Testis (tissue), 2 donors: ENCODE data around the gene NOS1.

ENCODE experiments used
- POLR2A ChIP-seq: fragments of 450-650 bp; IDR thresholded peaks from one replicate; pipeline ENCODE4 v1.6.1; 2017; ENCODE audit warnings: antibody characterized with exemption, mild to moderate bottlenecking, moderate library complexity
- TF ChIP-seq, protein P1 (sequence below), 3 experiments: fragments of 450-650 bp in 2 of 3; fragments of 200-600 bp in 1 of 3; sonication (generic) in 1 of 3; IDR thresholded peaks; one replicate each; pipeline ENCODE4 v1.5.1; 2016 to 2019; ENCODE audit warnings: antibody characterized with exemption in 3 of 3, mild to moderate bottlenecking in 2 of 3, moderate library complexity in 1 of 3

- TF ChIP-seq, protein P1, sequence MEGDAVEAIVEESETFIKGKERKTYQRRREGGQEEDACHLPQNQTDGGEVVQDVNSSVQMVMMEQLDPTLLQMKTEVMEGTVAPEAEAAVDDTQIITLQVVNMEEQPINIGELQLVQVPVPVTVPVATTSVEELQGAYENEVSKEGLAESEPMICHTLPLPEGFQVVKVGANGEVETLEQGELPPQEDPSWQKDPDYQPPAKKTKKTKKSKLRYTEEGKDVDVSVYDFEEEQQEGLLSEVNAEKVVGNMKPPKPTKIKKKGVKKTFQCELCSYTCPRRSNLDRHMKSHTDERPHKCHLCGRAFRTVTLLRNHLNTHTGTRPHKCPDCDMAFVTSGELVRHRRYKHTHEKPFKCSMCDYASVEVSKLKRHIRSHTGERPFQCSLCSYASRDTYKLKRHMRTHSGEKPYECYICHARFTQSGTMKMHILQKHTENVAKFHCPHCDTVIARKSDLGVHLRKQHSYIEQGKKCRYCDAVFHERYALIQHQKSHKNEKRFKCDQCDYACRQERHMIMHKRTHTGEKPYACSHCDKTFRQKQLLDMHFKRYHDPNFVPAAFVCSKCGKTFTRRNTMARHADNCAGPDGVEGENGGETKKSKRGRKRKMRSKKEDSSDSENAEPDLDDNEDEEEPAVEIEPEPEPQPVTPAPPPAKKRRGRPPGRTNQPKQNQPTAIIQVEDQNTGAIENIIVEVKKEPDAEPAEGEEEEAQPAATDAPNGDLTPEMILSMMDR (IDR thresholded peaks at IDR 0.05), result no peak
- no peak for TF ChIP-seq POLR2A
Measured at GRCh38 chr12:117272690-117273089, 88.7 kb downstream of the NOS1 start.
